ENCODE measurements around the gene S100A10. TPM values are rescaled to one million over a fixed set of nuclear protein-coding genes. Genes with fewer than 3 reads are reported as not detected.

Gene S100A10
- total and polyA plus RNA-seq, 2 of the 4 experiments (the other 2 are of a cell fraction), result 86.0 to 277 TPM

GRCh38 chr1:151935154-151935553 is 58.5 kb downstream of the S100A10 start:
- H4K91ac ChIP-seq (ENCODE audit: insufficient read depth, low read depth, low read length), result no peak overlapping the region
- no peaks in the 10 kb centered on the region for H3K9me3 ChIP-seq (ENCODE audit: control insufficient read depth, insufficient read depth, low read length)
- peak; percentile 59 for ATAC-seq (ENCODE audit: low read depth)
- WGBS, 2 experiments (ENCODE audit: extremely low coverage in 2 of 2, insufficient read length in 1 of 2), result no CpG with 5 or more reads among the region's 3 CpGs
- no peak overlapping the region for H3K14ac ChIP-seq (replicated peaks; ENCODE audit: low read depth, low read length)
- H2BK5ac ChIP-seq (ENCODE audit: low read depth, low read length, poor library complexity, severe bottlenecking), result no peak overlapping the region
- H3K27me3 ChIP-seq (ENCODE audit: control insufficient read depth, insufficient read depth, low read length), result peaks cover 7% of the 10 kb centered on the region
- no peaks in the 10 kb centered on the region for H3K9me1 ChIP-seq (ENCODE audit: insufficient read depth, low read length)
- no peak overlapping the region for H3K56ac ChIP-seq (ENCODE audit: extremely low read depth, insufficient read depth, low read length)
- H3K4ac ChIP-seq (ENCODE audit: low read depth, low read length), result no peak overlapping the region
- no peak overlapping the region for H4K5ac ChIP-seq (ENCODE audit: low read depth, low read length)
- peak; percentile 41 for DNase-seq
- no peak overlapping the region for H2BK120ac ChIP-seq (ENCODE audit: low read depth, low read length)
- no peak overlapping the region for H2BK15ac ChIP-seq (ENCODE audit: low read depth, low read length)
- no peak overlapping the region for H3K18ac ChIP-seq (ENCODE audit: low read depth, low read length)
- H3K79me1 ChIP-seq (ENCODE audit: low read depth in 1 of 2, low read length in 2 of 2), result no peaks in the 10 kb centered on the region
- no peak overlapping the region for H3K27ac ChIP-seq (ENCODE audit: insufficient read depth, low read length)
- no peak for TF ChIP-seq RFX5 (IDR thresholded peaks at IDR 0.05; ENCODE audit: low read depth, low read length)
- TF ChIP-seq BHLHE40 (IDR thresholded peaks at IDR 0.05; ENCODE audit: low read depth, low read length), result no peak
- TF ChIP-seq NFE2L2 (IDR thresholded peaks at IDR 0.05; ENCODE audit: low read depth, low read length), result no peak
- TF ChIP-seq ELK1 (IDR thresholded peaks at IDR 0.05; ENCODE audit: borderline replicate concordance, low read depth, low read length), result no peak
- no peak for TF ChIP-seq RCOR1 (IDR thresholded peaks at IDR 0.05; ENCODE audit: insufficient replicate concordance, low read length)
- TF ChIP-seq CEBPB (IDR thresholded peaks at IDR 0.05; ENCODE audit: low read depth, low read length), result no peak
- no peak for TF ChIP-seq POLR2A (IDR thresholded peaks at IDR 0.05; ENCODE audit: low read depth, low read length)
- no peak for TF ChIP-seq FOS (IDR thresholded peaks at IDR 0.05; ENCODE audit: low read depth, low read length)
- TF ChIP-seq MXI1 (IDR thresholded peaks at IDR 0.05; ENCODE audit: borderline replicate concordance, low read depth, low read length), result no peak
- no peak for TF ChIP-seq CHD1 (IDR thresholded peaks at IDR 0.05; ENCODE audit: low read depth, low read length)
- TF ChIP-seq, protein P1, sequence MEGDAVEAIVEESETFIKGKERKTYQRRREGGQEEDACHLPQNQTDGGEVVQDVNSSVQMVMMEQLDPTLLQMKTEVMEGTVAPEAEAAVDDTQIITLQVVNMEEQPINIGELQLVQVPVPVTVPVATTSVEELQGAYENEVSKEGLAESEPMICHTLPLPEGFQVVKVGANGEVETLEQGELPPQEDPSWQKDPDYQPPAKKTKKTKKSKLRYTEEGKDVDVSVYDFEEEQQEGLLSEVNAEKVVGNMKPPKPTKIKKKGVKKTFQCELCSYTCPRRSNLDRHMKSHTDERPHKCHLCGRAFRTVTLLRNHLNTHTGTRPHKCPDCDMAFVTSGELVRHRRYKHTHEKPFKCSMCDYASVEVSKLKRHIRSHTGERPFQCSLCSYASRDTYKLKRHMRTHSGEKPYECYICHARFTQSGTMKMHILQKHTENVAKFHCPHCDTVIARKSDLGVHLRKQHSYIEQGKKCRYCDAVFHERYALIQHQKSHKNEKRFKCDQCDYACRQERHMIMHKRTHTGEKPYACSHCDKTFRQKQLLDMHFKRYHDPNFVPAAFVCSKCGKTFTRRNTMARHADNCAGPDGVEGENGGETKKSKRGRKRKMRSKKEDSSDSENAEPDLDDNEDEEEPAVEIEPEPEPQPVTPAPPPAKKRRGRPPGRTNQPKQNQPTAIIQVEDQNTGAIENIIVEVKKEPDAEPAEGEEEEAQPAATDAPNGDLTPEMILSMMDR (conservative IDR thresholded peaks at IDR 0.05; ENCODE audit: low read depth, low read length), result no peak
- no peak for TF ChIP-seq MAZ (IDR thresholded peaks at IDR 0.05; ENCODE audit: borderline replicate concordance, low read depth, low read length)
- TF ChIP-seq USF2 (IDR thresholded peaks at IDR 0.05; ENCODE audit: low read depth, low read length), result no peak
- H3K36me3 ChIP-seq (ENCODE audit: control insufficient read depth, insufficient read depth, low read length), result no peaks in the 10 kb centered on the region
- dilution Hi-C loops (cut with HindIII; ENCODE audit: low sequenced_read_pairs, unreplicated experiment), result no loop called here
- CTCF ChIA-PET, result interaction anchor here (0.6 to 4.0 kb wide), 9 partner anchors 33 to 447 kb away, joined by 3 to 25 read pairs (median 3); no protein-coding TSS in a partner anchor
- no peak overlapping the region for H4K8ac ChIP-seq (ENCODE audit: low read depth in 2 of 2, low read length in 2 of 2)
- H3K4me3 ChIP-seq (ENCODE audit: insufficient read depth, low read depth, low read length), result no peak overlapping the region
- no peak overlapping the region for H3K4me2 ChIP-seq (ENCODE audit: low read depth, low read length)
- no peak overlapping the region for H3K23ac ChIP-seq (ENCODE audit: low read depth, low read length)
- no peaks in the 10 kb centered on the region for H4K20me1 ChIP-seq (ENCODE audit: insufficient read depth, low read length)
- H2AFZ ChIP-seq (replicated peaks; ENCODE audit: low read length, poor library complexity), result no peak overlapping the region
- no peak overlapping the region for H3K9ac ChIP-seq (ENCODE audit: low read depth, low read length)
- no peaks in the 10 kb centered on the region for H3K4me1 ChIP-seq (ENCODE audit: control insufficient read depth, insufficient read depth, low read length)
- no TSS peak for BruUV-seq (replicated peaks)
- H2BK20ac ChIP-seq (ENCODE audit: low read depth, low read length), result no peak overlapping the region
- no peak overlapping the region for H2AK5ac ChIP-seq (ENCODE audit: low read depth, low read length)
- in situ Hi-C loops (cut with MboI; ENCODE audit: low sequenced_read_pairs), result no loop called here
- no peak overlapping the region for H2AK9ac ChIP-seq (replicated peaks; ENCODE audit: low read depth, low read length, poor library complexity)
- POLR2A ChIA-PET (ENCODE audit: unreplicated experiment), result interaction anchor here (0.6 kb wide), 1 partner anchor 75 kb away, joined by 3 read pairs; no protein-coding TSS in a partner anchor
- intact Hi-C loops (cut with micrococcal nuclease), result loop anchor here (10.0 kb wide), 1 partner anchor 250 kb away; no protein-coding TSS in a partner anchor

Measured in IMR-90 (cell line).